ENCODE results near the gene TXLNB.
"Not testable (repeated sequence)": the region's sequence is repeated elsewhere in the genome, so short reads cannot be mapped to it uniquely, and the experiment has no call there.

Gene TXLNB

DNA sequence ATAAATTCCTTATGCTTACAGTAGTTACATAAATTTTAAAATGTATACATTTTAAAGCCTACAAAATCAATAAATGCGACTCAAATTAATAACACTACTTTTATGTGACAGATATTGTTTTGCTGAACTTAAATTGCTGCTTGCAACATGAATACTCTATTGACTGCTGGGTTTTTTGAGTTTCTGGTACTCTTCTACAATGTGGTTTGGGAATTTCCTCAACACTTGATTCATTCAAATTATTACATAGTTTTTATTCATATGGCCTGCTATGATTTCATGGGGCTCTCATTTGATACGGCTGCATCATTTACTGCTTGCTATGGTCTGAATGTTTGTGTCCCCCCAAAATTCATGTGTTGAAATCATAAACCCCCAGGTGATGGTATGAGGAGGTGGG is 2.3 kb upstream of the TXLNB start:
- H3K27ac ChIP-seq: no peak overlapping the region
- TF ChIP-seq, protein P1, sequence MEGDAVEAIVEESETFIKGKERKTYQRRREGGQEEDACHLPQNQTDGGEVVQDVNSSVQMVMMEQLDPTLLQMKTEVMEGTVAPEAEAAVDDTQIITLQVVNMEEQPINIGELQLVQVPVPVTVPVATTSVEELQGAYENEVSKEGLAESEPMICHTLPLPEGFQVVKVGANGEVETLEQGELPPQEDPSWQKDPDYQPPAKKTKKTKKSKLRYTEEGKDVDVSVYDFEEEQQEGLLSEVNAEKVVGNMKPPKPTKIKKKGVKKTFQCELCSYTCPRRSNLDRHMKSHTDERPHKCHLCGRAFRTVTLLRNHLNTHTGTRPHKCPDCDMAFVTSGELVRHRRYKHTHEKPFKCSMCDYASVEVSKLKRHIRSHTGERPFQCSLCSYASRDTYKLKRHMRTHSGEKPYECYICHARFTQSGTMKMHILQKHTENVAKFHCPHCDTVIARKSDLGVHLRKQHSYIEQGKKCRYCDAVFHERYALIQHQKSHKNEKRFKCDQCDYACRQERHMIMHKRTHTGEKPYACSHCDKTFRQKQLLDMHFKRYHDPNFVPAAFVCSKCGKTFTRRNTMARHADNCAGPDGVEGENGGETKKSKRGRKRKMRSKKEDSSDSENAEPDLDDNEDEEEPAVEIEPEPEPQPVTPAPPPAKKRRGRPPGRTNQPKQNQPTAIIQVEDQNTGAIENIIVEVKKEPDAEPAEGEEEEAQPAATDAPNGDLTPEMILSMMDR (conservative IDR thresholded peaks at IDR 0.05): no peak

DNA sequence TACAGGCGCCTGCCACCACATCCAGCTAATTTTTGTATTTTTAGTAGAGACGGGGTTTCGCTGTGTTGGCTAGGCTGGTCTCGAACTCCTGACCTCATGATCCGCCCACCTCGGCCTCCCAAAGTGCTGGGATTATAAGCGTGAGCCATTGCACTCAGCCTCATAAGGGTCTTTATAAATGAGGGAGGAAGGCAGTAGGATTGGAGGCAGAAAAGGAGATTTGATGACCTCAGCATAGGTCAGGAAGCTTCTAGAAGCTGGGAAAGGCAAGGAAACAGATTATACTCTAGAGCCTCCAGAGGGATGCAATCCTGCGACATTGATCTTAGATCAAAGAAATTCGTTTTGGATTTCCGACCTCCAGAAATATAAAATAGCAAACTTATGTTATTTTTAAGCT is 1.4 kb upstream of the TXLNB start:
- not testable (repeated sequence) for H3K27ac ChIP-seq

DNA sequence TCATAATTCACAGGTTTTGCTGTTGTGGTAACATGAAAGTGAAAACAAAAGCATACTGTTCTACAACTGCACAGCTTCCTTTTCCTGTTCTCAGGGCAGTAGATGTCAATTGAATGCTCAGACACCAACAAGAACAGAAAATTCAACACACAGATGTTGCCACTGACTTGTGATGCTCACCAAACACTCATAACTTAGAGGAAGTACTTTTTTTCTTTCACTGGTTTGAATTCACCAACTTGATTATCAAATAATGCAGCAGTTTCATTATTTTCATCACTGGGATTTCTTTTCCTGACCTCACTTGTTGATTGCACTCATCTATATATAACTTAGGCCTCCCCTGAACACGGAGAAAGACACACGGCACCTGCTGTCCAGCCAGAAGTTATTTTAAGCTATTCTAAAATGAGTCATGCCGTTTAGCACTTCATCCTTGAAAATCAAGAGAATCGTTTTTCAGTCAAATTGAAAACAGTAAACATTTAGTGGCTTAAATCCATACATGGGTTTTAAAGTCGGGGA is 949 bp downstream of the TXLNB start:
- H3K27ac ChIP-seq: no peak overlapping the region
- TF ChIP-seq, protein P1 (conservative IDR thresholded peaks at IDR 0.05): no peak

DNA sequence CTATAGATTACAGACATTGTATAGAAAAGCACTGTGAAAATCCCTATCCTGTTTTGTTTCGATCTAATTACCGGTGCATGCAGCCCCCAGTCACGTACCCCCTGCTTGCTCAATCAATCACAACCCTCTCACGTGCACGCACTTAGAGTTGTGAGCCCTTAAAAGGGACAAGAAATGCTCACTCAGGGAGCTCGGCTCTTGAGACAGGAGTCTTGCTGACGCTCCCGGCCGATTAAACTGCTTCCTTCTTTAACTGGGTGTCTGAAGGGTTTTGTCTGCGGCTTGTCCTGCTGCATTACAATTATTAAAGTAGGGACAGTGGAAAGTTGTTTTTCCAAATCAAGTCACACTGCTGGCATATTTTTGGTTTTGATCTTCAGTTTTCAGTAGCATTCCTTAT is 2.6 kb downstream of the TXLNB start:
- TF ChIP-seq, protein P1 (conservative IDR thresholded peaks at IDR 0.05): no peak

DNA sequence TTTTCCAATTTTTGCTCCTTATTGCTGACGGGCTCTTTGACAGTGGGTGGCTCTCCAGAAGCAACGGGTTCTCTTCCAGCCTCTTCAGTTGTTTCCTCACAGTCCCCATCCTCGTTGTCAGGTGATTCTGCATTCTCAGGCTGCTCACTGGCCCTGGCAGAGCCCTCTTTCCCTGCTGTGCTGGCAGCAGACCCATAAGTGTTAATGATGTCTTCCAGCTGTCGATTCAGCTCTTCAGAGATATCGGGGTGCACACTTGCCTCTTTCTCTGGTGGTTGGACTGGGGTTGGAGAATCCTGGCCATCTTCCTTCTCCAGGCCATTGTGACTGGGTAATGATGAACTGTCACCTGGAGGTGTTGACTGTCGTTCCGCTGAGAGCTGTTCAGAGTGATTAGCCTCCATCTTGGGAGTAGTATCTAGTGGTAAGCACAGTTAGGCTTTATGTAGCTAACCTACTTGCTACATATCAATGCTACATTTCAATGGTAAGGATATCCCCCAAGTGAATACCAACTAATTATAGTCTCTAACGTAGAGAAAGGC is 3.2 kb downstream of the TXLNB start:
- TF ChIP-seq, protein P1 (conservative IDR thresholded peaks at IDR 0.05): no peak
- no peak overlapping the region for H3K27ac ChIP-seq

More for the DNA sequence above, 2.6 kb downstream of the TXLNB start:
- H3K27ac ChIP-seq: no peak overlapping the region

DNA sequence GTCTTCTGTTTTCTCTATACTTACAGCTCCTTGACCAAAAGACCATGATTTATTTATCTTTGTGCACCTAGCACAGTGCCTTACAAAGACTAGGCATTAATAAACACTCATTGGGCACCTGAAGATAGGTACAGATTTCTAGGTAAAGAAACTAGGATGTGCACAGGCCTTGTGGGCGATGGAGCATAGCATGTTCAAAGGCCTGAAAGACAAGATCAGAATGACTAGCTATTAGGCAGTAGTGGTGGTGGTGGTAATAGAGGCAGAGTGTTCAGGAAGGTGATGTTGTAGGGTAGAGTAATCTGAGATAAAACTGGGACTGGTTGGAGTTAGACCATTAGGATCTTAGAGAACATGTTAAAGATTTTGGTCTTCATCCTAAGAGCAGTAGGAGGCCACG is 3.9 kb downstream of the TXLNB start:
- TF ChIP-seq, protein P1 (conservative IDR thresholded peaks at IDR 0.05): no peak
- H3K27ac ChIP-seq: no peak overlapping the region

DNA sequence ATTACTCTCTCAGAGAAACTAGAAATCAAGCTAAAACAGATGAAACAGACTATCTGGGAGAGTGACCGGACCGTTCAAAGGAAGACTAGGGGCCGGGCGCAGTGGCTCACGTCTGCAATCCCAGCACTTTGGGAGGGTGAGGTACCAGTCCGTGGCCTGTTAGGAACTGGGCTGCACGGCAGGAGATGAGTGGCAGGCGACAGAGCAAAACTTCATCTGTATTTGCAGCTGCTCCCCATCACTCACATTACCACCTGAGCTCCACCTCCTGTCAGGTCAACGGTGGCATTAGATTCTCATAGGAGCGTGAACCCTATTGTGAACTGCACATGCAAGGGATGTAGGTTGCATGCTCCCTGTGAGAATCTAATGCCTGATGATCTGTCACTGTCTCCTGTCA is 5.4 kb downstream of the TXLNB start:
- H3K27ac ChIP-seq: not testable (repeated sequence)

DNA sequence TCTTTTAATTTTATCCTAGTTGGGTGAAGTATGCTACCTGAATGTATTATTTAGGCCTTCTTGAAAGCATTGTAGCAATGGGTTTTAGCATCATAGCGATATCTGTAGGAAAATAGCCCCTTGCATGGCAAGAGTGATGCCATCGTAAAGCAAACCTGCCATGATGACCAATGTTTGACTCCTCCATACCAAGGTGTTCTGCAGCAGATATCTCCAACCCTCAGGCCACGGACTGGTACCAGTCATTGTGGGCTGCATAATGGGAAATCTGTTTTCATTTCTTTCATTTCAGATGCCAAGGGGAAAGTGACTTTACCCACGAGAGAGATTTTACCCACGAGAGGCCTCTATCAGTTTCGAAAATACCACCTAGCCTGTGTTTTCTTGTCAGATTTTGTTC is 6.2 kb downstream of the TXLNB start:
- H3K27ac ChIP-seq: no peak overlapping the region
- TF ChIP-seq, protein P1 (conservative IDR thresholded peaks at IDR 0.05): no peak

DNA sequence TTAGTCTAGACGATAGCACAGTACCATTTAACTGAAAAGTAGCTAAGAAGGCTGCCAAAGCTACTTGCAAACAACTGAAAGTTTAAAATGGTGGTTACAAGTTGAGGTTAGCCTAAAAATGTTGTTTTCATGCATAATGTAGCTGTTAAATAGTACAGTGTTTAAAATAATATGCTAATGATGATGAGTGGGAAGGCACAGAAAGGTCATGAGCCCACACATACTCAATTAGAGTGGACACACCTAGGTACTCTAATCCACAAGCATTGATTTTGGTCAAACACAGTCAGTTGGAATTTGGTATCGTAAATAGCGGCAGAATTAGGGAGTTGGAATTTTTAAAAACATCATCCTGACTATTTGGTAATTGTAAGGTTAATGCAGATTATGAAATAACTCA is 7.0 kb downstream of the TXLNB start:
- TF ChIP-seq, protein P1 (conservative IDR thresholded peaks at IDR 0.05): no peak
- H3K27ac ChIP-seq: no peak overlapping the region
